ENCODE data around the gene LOXHD1.

Gene LOXHD1

GRCh38 chr18:46439037-46439436 lies 218.0 kb downstream of the LOXHD1 start:
- no peak for DNase-seq

DNA sequence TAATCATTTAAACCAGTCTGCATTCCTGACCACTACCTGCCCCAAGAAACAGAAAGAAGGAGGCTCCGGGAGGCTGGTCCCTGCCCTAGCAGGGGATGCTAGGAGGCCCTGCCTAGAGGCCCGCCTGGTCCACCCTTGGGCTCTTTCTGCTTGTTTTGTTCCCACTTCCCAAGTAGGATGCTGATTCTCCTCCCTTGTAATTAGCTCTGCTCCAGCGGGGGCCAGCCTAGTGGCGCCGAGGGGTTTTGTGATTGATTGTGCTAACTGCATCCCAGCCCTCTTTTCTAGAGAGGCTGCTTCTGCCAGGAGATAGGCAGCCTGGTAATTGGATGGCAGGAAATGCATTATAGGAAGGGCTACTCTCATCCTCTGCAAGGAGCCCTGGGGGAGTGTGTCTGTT lies 220.0 kb downstream of the LOXHD1 start:
- no peak for DNase-seq

GRCh38 chr18:46436621-46437020 lies 220.4 kb downstream of the LOXHD1 start:
- DNase-seq = no peak

DNA sequence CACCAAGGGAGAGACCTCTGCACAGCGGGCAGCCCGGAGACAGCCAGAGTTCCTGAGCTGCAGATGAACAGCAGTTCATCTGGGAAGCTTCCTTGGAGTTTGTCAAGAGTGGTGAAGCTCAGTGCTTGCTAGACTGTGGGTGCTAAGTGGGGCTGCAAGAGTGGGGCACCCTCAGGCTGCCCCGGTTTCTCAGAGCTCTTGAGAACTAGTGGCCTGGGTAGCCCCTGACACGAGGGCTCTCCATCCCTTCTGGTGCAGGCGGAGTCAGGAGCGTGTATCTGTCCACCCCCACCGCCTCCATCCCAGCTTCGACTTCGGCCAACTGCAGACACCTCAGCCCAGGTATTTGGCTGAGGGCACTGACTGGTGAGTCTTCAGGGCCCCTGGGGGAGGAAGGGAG lies 222.0 kb downstream of the LOXHD1 start:
- DNase-seq = no peak

DNA sequence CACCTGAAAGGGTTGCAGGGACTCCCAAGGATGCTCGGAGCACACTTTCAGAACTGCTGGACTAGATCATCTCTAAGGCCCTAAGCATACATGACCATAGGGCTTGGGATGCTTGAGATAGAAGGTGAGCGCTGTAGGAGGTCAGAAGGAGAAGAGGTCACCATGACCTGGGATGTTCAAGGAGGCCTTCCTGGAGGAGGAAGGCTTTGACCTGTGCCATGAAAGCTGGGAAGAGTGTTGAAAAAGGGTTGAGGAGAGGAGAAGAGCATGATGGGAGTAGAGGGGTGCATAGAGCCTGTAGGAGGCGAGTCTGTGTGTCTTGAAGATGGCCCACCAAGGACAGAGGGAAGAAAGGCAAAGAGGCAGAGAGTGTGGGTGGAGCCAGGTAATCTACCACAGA lies 222.4 kb downstream of the LOXHD1 start:
- DNase-seq = no peak

DNA sequence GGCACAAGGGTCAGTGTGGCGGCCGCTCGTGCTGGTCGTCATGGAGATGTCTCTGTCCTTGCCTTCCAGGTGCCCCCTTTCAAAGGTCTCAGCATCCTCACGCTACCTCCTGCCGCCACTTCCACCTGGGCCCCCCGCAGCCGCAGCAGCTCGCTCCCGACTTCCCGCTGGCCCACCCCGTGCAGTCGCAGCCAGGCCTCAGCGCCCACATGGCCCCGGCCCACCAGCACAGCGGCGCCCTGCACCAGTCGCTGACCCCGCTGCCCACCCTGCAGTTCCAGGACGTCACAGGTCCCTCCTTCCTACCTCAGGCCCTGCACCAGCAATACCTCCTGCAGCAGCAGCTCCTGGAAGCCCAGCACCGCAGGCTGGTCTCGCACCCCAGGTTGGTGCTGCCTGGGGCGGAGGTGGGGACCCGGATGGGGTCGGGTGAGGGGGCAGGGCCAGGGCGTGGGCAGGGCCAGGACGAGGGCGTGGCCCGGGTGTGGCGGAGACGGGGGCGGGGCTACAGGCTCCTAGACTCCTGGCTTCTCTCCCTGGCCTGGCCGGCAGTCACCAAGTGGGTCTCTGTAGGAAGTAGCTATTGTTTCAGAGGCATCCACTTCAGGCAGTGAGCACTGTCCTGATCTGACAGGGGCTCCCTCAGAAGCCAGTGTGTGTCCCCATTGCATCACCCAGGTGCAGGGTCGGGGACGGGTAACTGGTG lies 223.7 kb downstream of the LOXHD1 start:
- no peak for DNase-seq

DNA sequence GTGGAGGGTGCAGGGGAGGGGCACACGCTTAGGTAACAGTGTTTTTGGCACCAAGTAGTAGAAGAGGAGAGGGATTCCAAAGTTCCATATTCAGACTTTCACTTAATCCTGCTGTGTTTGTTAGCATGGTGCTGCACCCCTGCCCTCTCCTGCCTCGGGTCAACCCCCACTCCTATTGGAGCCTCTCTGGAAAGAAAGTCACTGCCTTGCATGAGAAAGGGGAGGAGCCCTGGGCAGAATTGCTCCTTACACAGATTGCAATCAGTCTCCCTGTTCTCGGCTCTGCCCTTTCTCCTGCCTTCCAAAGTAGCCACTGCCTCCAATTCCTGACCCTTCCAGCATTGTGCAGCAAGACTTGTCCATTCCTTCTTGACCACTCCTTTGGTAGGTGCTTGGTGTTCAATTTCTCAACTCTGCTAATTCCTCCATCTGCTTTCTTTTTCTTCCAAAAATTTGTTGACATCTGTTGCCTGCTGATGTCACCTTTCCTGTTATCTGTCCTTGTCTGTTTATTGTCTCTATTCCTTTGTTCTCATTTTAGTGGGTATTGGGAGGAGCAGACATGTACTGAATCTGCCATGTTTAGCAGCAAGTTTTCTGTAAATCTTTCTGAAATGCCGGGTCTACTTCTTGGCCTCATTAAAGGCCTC lies 225.4 kb downstream of the LOXHD1 start:
- no peak for DNase-seq

GRCh38 chr18:46429649-46430224 lies 227.3 kb downstream of the LOXHD1 start:
- no peak for DNase-seq

DNA sequence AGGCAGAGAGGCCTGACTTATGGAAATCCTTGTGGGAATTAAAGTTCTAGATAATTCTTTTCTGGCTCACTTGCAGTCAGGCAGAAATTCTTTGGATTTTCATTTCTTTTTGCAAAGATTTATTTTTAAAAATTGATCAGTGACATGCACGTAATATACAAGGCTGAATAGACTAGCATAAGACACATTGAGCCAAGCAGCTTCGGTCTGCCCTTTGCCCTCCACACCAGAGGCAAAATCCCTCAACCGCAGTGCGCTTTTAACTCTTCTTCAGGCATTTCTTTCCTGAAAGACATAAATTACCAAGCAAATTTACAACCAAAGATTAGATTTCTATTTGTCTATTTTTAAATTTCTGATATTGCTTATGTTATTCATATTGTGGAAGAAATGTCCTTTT lies 227.9 kb downstream of the LOXHD1 start:
- DNase-seq = no peak

DNA sequence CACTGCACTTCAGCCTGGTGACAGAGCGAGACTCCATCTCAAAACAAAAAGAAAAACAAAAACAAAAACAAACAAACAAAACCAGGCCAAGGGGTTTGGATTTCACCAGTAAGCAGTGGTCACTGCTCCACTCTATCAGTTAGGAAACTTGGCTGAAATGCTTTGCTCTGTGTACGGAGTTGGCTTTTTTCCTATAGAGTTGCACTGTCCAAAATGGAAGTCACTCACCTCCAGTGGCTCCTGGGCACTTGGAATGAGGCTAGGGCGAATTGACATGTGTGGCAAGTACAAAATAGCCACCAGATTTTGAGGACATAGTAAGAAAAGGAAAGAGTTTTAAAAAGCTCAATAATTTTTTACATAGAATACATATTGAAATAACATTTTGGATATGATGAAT lies 228.7 kb downstream of the LOXHD1 start:
- no peak for DNase-seq

DNA sequence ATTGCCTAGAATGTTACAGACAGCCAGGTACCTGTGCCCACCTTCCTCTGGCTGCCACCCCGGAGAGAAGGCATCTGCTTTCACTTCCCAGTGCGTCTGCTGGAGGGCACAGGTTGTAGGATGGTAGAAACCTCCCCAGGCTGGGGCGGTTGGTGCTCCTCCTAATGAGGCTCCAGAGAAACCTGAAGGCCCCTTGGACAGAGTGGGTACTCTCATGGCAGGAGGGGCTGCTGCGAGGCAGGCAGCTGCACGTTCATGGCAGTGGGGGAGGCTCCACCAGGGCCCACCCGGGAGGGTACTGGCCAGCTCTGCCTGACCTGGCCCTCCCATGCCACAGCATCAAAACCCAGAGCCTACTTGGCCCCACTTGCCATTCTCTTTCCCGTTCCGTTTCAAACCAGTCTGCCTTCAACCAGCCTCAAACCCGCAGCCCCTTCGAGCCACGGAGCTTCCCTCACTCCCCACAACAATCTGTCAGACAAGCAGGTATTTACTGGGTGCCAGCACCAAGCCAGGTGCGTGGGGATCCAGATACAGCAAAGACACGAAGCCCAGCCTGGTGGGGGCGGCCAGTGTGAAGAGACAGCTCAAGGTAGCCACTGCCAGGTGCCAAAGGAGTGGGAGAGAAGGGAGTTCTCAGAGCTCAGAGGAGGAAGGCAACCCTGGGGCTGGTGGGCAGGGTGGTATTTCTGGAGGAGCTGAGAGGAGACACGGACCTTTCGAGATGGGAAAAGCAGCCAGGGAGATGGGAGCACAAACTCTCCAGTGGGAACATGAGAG lies 229.6 kb downstream of the LOXHD1 start:
- no peak for DNase-seq
